GM23338 (cell line): ENCODE results near the gene NRG3. TPM values are rescaled to one million over a fixed set of nuclear protein-coding genes. Genes with fewer than 3 reads are reported as not detected.

Source experiments
- ATAC-seq: fragments of 200-7000 bp; cut with Tn5 transposase; 3 replicates; pipeline ENCODE4 v1.9.1; 2020
- DNase-seq: peaks from one replicate; pipeline ENCODE4 v3.0.0-alpha.2; 2015; ENCODE audit warnings: low spot score
- H2AFZ ChIP-seq: fragments of 200-600 bp; sonication (generic); 2 replicates; pipeline ENCODE4 v1.8.0; 2016; ENCODE audit warnings: antibody characterized with exemption, mild to moderate bottlenecking, moderate library complexity
- H3F3A ChIP-seq: fragments of 200-600 bp; sonication (generic); replicated peaks from 2 replicates; pipeline ENCODE4 v1.8.0; 2017; ENCODE audit warnings: antibody characterized with exemption, mixed run types, low read depth
- H3K27ac ChIP-seq: fragments of 200-600 bp; sonication (generic); 2 replicates; pipeline ENCODE4 v1.6.1; 2016; ENCODE audit warnings: low read depth
- H3K27me3 ChIP-seq: fragments of 200-600 bp; sonication (generic); 2 replicates; pipeline ENCODE4 v1.8.0; 2016; ENCODE audit warnings: mild to moderate bottlenecking, mixed run types, moderate library complexity; ENCODE audit not compliant: insufficient read depth
- H3K36me3 ChIP-seq: fragments of 200-600 bp; sonication (generic); 2 replicates; pipeline ENCODE4 v1.8.0; 2016; ENCODE audit warnings: mild to moderate bottlenecking; ENCODE audit not compliant: insufficient read depth
- H3K4me1 ChIP-seq: fragments of 200-600 bp; sonication (generic); 2 replicates; pipeline ENCODE4 v1.8.0; 2016; ENCODE audit warnings: mild to moderate bottlenecking, moderate library complexity; ENCODE audit not compliant: insufficient read depth
- H3K4me2 ChIP-seq: fragments of 200-600 bp; sonication (generic); 2 replicates; pipeline ENCODE4 v1.7.1; 2017; ENCODE audit warnings: mixed run types
- H3K4me3 ChIP-seq: fragments of 200-600 bp; sonication (generic); 2 replicates; pipeline ENCODE4 v1.6.1; 2016; ENCODE audit warnings: mixed run types
- H3K79me2 ChIP-seq: fragments of 200-600 bp; sonication (generic); replicated peaks from 2 replicates; pipeline ENCODE4 v1.8.0; 2017; ENCODE audit warnings: mild to moderate bottlenecking; ENCODE audit not compliant: insufficient read depth
- H3K9me2 ChIP-seq: fragments of 200-600 bp; sonication (generic); 2 replicates; pipeline ENCODE4 v1.8.0; 2017; ENCODE audit not compliant: insufficient read depth
- H4K20me1 ChIP-seq: fragments of 200-600 bp; sonication (generic); replicated peaks from 2 replicates; pipeline ENCODE4 v1.8.0; 2017; ENCODE audit warnings: mild to moderate bottlenecking; ENCODE audit not compliant: insufficient read depth
- H3K27ac Mint-ChIP-seq: 2 replicates; pipeline ENCODE4 v1.8.0; 2020; ENCODE audit warnings: inconsistent platforms, mild to moderate bottlenecking, moderate library complexity, mixed read lengths
- H3K27me3 Mint-ChIP-seq: 3 replicates; pipeline ENCODE4 v1.8.0; 2022; ENCODE audit warnings: low read depth, mild to moderate bottlenecking, moderate library complexity, mixed read lengths, inconsistent platforms; ENCODE audit not compliant: insufficient read depth, poor library complexity
- H3K36me3 Mint-ChIP-seq: 3 replicates; pipeline ENCODE4 v1.8.0; 2021; ENCODE audit warnings: low read depth, mild to moderate bottlenecking, inconsistent platforms, moderate library complexity, mixed read lengths
- H3K4me1 Mint-ChIP-seq: 3 replicates; pipeline ENCODE4 v1.8.0; 2020; ENCODE audit warnings: mild to moderate bottlenecking, inconsistent platforms, mixed read lengths
- H3K4me3 Mint-ChIP-seq: 3 replicates; pipeline ENCODE4 v1.8.0; 2021; ENCODE audit warnings: moderate library complexity, mild to moderate bottlenecking, inconsistent platforms, mixed read lengths
- H3K9me3 Mint-ChIP-seq: 3 replicates; pipeline ENCODE4 v1.8.0; 2020; ENCODE audit warnings: moderate library complexity, mild to moderate bottlenecking, inconsistent platforms, mixed read lengths
- CREB1 ChIP-seq: fragments of 250-450 bp; sonication (Bioruptor Pico); IDR thresholded peaks from 2 replicates; pipeline ENCODE4 v1.5.0; 2020; ENCODE audit warnings: low read depth, mild to moderate bottlenecking, moderate library complexity
- ETS1 ChIP-seq: IDR thresholded peaks from 2 replicates; pipeline ENCODE4 v1.6.1; 2016; ENCODE audit warnings: antibody characterized with exemption
- EZH2 ChIP-seq: fragments of 200-600 bp; sonication (generic); IDR thresholded peaks from one replicate; pipeline ENCODE4 v1.8.0; 2017; ENCODE audit warnings: antibody characterized with exemption, mild to moderate bottlenecking, low read depth; ENCODE audit not compliant: unreplicated experiment
- EZH2phosphoT487 ChIP-seq: fragments of 200-600 bp; sonication (generic); IDR thresholded peaks from one replicate; pipeline ENCODE4 v1.8.1; 2018; ENCODE audit warnings: antibody characterized with exemption; ENCODE audit not compliant: unreplicated experiment
- REST ChIP-seq: IDR thresholded peaks from one replicate; pipeline ENCODE4 v1.6.1; 2018; ENCODE audit warnings: antibody characterized with exemption; ENCODE audit not compliant: unreplicated experiment
- ZNF114 ChIP-seq: fragments of 250-450 bp; sonication (Bioruptor Pico); IDR thresholded peaks from 2 replicates; pipeline ENCODE4 v1.5.0; 2020; ENCODE audit warnings: mild to moderate bottlenecking, moderate library complexity
- ZNF331 ChIP-seq: fragments of 250-450 bp; sonication (Bioruptor Pico); IDR thresholded peaks from 2 replicates; pipeline ENCODE4 v1.5.0; 2020; ENCODE audit warnings: low read depth, mild to moderate bottlenecking, moderate library complexity
- ZNF462 ChIP-seq: fragments of 250-450 bp; sonication (Bioruptor Pico); IDR thresholded peaks from 2 replicates; pipeline ENCODE4 v1.5.0; 2020; ENCODE audit warnings: mild to moderate bottlenecking, moderate library complexity
- polyA plus RNA-seq: library from polyadenylated mRNA; unstranded; fragments of >200 nt; fragmentation: Nextera tagmentation; extraction: Ambion mirVana; gene quantifications from 2 replicates; pipeline ENCODE4 v1.2.1, GENCODE V29; 2016
- total RNA-seq: library from RNA; depleted of rRNA; stranded (reverse); fragments of >200 nt; shearing (Covaris generic); gene quantifications from 2 replicates; pipeline ENCODE4 v1.2.3, GENCODE V29; 2014
- TF ChIP-seq, protein P1 (sequence below), 2 experiments: fragments of 200-600 bp in 1 of 2; sonication (generic) in 1 of 2; conservative IDR thresholded peaks; 2 replicates each; pipeline versions ENCODE4 v1.5.1 to v1.6.1; 2016 to 2017; ENCODE audit warnings: antibody characterized with exemption in 2 of 2, low read depth in 2 of 2, mild to moderate bottlenecking in 2 of 2, moderate library complexity in 1 of 2

The NRG3 gene
- total and polyA plus RNA-seq, 2 experiments from 2014 or later: 1.9 to 3.9 TPM

DNA sequence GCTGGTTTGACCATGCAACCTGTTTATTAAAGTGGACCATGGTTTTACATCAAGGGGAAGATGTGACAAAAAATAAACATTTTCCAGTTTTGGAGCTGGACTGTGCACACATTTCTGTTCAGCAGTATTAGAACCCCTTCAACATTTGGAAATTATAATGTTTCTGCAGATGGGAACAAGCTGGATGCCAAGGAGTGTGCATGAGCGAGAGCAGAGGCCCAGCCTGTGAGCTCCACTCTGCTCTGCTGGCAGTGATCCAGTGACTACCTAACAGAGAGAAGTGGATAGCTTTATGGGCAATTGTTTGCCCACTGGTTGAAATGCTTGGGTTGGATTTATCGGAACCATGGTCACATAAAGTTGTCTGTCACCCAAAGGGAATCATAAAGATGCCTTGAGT lies 456.7 kb downstream of the NRG3 start:
- Histone ChIP-seq H3K4me2 (no peak overlapping the region), H3K9me2 (no peaks in the 10 kb centered on the region), H3K36me3 (no peaks in the 10 kb centered on the region), H2AFZ (no peak overlapping the region), H3F3A (no peaks in the 10 kb centered on the region), H3K27ac (no peak overlapping the region), H3K27me3 (no peaks in the 10 kb centered on the region), H3K79me2 (no peaks in the 10 kb centered on the region), H3K4me1 (no peaks in the 10 kb centered on the region), H4K20me1 (no peaks in the 10 kb centered on the region), H3K4me3 (no peak overlapping the region)
- H3K4me1 Mint-ChIP-seq: peaks cover 2% of the 10 kb centered on the region; the same call in 2 of the 3 replicates
- H3K4me3 Mint-ChIP-seq: no peak overlapping the region
- no peaks in the 10 kb centered on the region for H3K27me3 Mint-ChIP-seq
- DNase-seq (no peak), ATAC-seq (no peak)
- H3K27ac Mint-ChIP-seq: no peak overlapping the region
- no peaks in the 10 kb centered on the region; the same call in 2 of the 3 replicates for H3K9me3 Mint-ChIP-seq
- no peaks in the 10 kb centered on the region for H3K36me3 Mint-ChIP-seq
- no peak for TF ChIP-seq ZNF114 (CRISPR knock-in tag)

- Histone ChIP-seq H3K4me1 (no peaks in the 10 kb centered on the region), H3K79me2 (no peaks in the 10 kb centered on the region), H3K36me3 (no peaks in the 10 kb centered on the region), H4K20me1 (no peaks in the 10 kb centered on the region), H3K27ac (no peak overlapping the region), H2AFZ (no peak overlapping the region), H3K9me2 (no peaks in the 10 kb centered on the region), H3F3A (no peaks in the 10 kb centered on the region), H3K4me3 (no peak overlapping the region), H3K27me3 (no peaks in the 10 kb centered on the region), H3K4me2 (no peak overlapping the region)
- no peak overlapping the region for H3K4me3 Mint-ChIP-seq
- H3K36me3 Mint-ChIP-seq: no peaks in the 10 kb centered on the region
- ATAC-seq (no peak), DNase-seq (no peak)
- no peaks in the 10 kb centered on the region; the same call in 2 of the 3 replicates for H3K9me3 Mint-ChIP-seq
- no peaks in the 10 kb centered on the region for H3K27me3 Mint-ChIP-seq
- no peak overlapping the region for H3K27ac Mint-ChIP-seq
- peaks cover 2% of the 10 kb centered on the region; the same call in 2 of the 3 replicates for H3K4me1 Mint-ChIP-seq
- TF ChIP-seq ETS1 (no peak), CREB1 (no peak), ZNF331 (CRISPR knock-in tag) (no peak), REST (no peak), ZNF114 (CRISPR knock-in tag) (no peak), ZNF462 (CRISPR knock-in tag) (no peak), EZH2 (no peak), EZH2phosphoT487 (no peak)
- TF ChIP-seq, protein P1, sequence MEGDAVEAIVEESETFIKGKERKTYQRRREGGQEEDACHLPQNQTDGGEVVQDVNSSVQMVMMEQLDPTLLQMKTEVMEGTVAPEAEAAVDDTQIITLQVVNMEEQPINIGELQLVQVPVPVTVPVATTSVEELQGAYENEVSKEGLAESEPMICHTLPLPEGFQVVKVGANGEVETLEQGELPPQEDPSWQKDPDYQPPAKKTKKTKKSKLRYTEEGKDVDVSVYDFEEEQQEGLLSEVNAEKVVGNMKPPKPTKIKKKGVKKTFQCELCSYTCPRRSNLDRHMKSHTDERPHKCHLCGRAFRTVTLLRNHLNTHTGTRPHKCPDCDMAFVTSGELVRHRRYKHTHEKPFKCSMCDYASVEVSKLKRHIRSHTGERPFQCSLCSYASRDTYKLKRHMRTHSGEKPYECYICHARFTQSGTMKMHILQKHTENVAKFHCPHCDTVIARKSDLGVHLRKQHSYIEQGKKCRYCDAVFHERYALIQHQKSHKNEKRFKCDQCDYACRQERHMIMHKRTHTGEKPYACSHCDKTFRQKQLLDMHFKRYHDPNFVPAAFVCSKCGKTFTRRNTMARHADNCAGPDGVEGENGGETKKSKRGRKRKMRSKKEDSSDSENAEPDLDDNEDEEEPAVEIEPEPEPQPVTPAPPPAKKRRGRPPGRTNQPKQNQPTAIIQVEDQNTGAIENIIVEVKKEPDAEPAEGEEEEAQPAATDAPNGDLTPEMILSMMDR (conservative IDR thresholded peaks at IDR 0.05; ENCODE audit: low read depth in 2 of 2): no peak
Observed at GRCh38 chr10:82335831-82336230, 460.8 kb downstream of the NRG3 start.
